ENCODE data around the gene TNRC6C.

TNRC6C gene

GRCh38 chr17:77957857-77958715 lies at the start of gene TNRC6C:
TNRC6C (plus strand) TSS chr17:77958703; CDS start chr17:78004207, 45,504 bp downstream.
- TF ChIP-seq CTCF (IDR thresholded peaks at IDR 0.05; ENCODE audit: borderline replicate concordance, insufficient read depth, low read depth, low read length), result no peak
- peak within 1 kb of the TSS; percentile 22 for H3K4me3 ChIP-seq (ENCODE audit: low read depth, low read length)

- no peak for TF ChIP-seq CTCF (IDR thresholded peaks at IDR 0.05; ENCODE audit: borderline replicate concordance, insufficient read depth, low read depth, low read length)
Measured at GRCh38 chr17:77909236-77909635, 49.3 kb upstream of the TNRC6C start.

GRCh38 chr17:77909816-77910215 lies 48.7 kb upstream of the TNRC6C start:
- TF ChIP-seq CTCF (IDR thresholded peaks at IDR 0.05; ENCODE audit: borderline replicate concordance, insufficient read depth, low read depth, low read length), result no peak
- H3K4me3 ChIP-seq (ENCODE audit: low read depth, low read length), result no peak overlapping the region

More at GRCh38 chr17:77909236-77909635, 49.3 kb upstream of the TNRC6C start:
- no peak overlapping the region for H3K4me3 ChIP-seq (ENCODE audit: low read depth, low read length)

GRCh38 chr17:77914385-77915254 lies 43.9 kb upstream of the TNRC6C start:
- no peak overlapping the region for H3K4me3 ChIP-seq (ENCODE audit: low read depth, low read length)

GRCh38 chr17:77915594-77916021 lies 42.9 kb upstream of the TNRC6C start:
- H3K4me3 ChIP-seq (ENCODE audit: low read depth, low read length), result no peak overlapping the region
- no peak for TF ChIP-seq CTCF (IDR thresholded peaks at IDR 0.05; ENCODE audit: borderline replicate concordance, insufficient read depth, low read depth, low read length)

More at GRCh38 chr17:77914385-77915254, 43.9 kb upstream of the TNRC6C start:
- TF ChIP-seq CTCF (IDR thresholded peaks at IDR 0.05; ENCODE audit: borderline replicate concordance, insufficient read depth, low read depth, low read length), result no peak

GRCh38 chr17:77916264-77916663 lies 42.2 kb upstream of the TNRC6C start:
- no peak overlapping the region for H3K4me3 ChIP-seq (ENCODE audit: low read depth, low read length)
- no peak for TF ChIP-seq CTCF (IDR thresholded peaks at IDR 0.05; ENCODE audit: borderline replicate concordance, insufficient read depth, low read depth, low read length)

Measured in GM12875 (cell line).